Fibroblast of skin of back (primary cell): ENCODE data around the gene COX19.
"Not testable (repeated sequence)": the region's sequence is repeated elsewhere in the genome, so short reads cannot be mapped to it uniquely, and the experiment has no call there.

Source experiments
- DNase-seq: peaks from one replicate; pipeline ENCODE4 v3.0.0-alpha.2; 2013

Gene COX19

GRCh38 chr7:943793-944192 is 31.6 kb downstream of the COX19 start:
- DNase-seq = not testable (repeated sequence)

GRCh38 chr7:940599-941408 is 34.5 kb downstream of the COX19 start:
- DNase-seq = no peak

DNA sequence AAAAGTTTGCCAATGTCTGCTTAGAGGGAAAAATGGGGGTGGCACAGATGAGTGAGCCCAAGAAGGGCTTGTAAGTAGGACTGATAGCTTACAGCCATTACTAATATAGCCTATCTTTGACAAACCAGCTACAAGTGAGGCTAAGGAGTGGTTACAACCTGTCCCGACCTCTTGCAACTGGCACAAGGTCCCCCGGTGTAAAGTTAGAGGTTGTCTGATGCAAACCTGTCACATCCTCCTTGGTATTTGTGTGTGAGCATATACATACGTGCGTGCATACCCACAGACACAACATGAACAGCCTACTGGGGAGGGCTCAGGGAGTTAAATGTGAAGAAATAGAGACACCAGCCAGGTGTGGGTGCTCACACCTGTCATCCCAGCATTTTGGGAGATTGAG is 35.5 kb downstream of the COX19 start:
- DNase-seq = no peak

DNA sequence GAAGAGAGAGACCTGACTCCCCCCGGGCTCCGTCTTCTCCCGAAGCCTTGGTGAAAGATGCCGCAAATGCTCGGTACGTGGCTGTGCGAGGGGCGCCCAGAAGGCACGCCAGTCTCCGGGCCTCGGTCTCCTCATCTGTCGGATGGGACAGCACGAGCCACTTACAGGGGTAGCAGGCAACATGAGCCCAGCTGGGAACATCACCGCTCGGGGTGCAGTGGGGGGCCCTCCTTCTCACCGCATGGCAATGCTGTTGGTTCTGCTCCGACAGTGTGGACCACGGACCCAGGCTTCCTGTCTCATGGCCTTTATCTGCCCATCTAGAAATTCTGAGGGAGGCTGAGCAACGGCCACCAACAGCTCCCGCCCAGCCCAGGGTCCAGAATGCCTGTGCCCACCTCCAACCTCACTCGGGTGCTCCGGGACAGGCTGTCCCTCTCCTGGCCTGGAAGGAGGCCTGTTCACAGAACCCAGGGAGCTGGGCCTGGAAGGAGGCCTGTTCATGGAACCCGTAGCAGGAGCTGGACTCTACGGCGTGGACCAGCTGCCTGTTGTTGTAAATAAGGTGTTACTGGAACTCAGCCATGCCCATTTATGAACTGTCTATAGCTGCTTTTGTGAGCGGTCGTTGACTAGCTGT is 36.7 kb downstream of the COX19 start:
- no peak for DNase-seq

DNA sequence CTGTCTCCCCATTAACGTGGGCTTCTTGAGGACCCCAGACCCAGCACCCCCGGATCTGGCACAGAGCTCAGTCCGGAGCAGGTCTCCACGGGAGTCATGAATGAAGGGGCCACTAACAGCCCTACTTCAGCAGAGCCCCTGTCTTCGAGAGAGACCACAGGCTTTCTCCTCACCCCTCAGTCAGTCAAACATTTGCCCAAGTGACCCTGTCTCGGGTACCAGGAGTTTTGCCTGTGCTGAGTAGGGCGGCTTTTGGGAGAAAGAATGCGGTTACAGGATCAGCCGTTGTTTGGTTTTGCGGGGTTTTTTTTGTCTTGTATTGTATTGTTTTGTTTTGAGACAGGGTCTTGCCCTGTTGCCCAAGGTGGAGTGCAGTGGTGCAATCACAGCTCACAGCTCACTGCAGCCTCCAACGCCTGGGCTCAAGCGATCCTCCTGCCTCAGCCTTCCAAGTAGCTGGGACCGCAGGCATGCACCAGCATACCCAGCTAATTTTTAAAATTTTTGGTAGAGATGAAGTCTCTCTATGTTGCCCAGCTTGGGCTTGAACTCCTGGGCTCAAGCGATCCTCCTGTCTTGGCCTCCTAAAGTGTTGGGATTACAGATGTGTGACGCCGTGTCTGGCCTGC is 37.4 kb downstream of the COX19 start:
- DNase-seq = no peak

DNA sequence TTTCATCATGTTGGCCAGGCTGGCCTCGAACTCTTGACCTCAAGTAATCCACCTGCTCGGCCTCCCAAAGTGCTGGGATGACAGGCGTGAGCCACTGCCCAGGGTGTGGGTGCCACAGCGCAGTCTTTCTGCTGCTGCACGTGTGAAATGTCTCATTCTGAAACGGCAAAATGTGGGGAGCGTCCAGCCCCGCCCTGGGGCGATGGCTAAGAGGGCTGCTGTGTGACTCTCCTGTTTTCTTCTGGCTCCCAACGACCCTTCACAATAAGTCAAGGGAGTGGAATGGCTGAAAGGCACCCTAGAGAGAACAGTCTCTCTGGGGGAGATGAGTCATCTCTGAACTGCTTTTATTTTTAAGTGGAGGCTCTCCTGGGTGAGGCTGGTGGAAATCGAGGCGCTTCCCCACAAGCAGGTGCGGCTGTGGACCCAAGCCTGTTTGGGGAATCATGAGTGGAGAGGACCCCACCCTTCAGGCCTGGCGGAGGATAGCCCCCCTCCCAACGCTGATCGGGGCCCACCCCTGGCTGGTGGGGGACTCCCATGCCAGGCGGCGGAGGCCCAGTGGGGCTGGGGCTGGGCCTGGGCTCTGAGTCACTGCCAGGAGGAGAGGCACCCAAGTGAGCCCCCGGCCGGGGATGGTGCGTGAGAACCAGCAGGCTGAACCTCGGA is 38.8 kb downstream of the COX19 start:
- peak; percentile 46 for DNase-seq

DNA sequence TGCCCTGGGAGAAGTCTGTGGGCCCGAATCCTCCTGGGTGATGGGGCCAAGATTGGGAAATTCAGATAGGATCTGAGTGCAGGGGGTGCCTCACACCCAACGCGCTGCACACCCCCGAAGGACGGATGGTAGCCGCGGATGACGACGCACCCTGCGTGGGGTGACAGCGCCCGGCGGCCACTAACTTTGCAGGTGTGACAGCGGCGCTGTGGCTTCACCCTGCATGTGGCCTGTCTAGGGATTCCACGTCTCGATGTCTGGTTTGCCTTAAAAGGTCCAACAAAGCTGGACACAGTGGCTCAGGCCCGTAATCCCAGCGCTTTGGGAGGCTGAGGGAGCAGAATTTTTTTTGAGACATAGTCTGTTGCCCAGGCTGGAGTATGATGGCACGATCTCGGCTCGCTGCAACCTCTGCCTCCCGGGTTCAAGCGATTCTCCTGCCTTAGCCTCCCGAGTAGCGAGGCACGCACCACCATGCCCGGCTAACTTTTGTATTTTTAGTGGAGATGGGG is 39.4 kb downstream of the COX19 start:
- no peak for DNase-seq

DNA sequence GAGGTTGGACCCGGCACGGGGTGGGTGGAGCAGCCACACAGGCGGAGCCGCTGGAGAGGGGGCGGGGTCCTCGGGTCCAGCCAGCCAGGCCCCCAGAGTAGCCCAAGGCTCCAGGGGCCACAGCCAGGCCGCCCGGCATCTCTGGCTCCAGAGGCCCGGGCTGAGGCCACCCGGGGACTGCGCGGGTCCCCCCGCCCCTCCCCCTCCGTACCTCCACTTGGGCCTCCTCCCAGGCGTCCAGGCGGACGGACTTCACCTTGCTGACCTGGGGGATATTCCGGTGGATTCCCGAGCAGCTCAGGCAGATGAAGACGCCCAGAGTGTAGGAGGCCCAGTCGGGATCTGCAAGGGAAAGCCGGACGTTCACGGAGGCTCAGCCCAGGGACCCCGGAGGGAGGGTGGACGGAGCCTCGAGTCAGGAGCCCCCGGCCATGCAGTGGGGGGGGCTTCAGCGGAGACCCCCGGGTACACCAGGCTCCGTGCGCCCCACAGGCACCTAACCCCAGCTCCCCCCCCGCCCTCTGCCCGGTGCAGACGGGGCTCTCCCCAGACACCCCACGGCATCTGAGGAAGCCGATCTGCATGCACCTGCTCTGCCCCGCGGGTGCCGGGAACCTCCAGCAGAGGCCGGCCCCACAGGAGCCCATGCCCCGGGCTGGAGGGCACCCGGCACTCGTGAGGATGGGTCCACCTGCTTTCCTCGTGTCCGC is 40.0 kb downstream of the COX19 start:
- DNase-seq = no peak

GRCh38 chr7:934469-935163 is 40.7 kb downstream of the COX19 start:
- no peak for DNase-seq

DNA sequence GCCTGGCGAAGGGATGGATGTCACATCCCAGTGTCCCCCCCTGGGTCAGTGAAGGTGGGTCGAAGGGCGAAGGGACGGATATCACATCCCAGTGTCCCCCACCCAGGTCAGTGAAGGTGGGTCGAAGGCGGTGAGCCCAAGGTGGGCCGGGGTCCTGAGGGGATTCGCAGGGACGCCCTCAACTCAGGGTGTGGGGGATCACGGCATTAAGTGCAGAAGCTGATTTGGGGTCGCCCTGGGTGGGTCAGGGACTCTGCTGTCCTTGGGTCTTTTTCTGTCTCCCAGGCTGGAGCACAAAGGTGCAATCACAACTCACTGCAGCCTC is 42.7 kb downstream of the COX19 start:
- no peak for DNase-seq

GRCh38 chr7:931871-932650 is 43.3 kb downstream of the COX19 start:
- no peak for DNase-seq

DNA sequence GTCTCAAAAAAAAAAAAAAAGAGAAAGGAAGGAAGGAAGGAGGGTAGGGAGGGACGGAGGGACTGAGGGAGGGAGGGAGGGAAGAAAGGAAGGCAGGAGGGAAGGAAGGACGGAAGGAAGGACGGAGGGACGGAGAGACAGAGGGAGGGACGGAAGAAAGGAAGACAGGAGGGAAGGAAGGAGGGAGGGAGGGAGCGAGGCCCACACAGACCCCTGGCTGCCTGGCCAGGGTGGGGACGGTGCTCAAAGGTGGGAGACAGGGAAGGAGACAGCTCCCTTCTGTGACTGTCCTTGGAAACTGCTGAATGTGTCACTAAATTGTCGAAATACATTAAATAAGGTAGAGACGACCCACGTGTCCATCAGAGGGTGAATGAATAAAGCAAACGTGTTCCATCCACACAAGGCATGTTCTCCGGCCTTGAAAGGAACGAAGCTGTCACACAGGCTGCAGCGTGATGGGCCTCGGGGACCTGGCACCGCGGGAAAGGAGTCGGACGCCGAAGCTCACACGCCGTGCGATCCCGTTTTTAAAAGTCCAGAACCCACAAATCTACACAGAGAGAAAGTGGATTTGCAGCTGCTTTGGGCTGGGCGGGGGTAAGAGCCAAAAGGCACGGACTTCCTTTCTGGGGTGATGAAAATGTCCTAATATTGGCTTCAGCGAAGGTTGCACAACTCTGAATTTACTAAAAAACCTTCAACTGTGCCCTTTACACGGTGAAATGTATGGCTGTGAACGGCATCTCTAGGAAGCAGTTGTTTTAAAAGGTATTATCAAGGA is 44.2 kb downstream of the COX19 start:
- no peak for DNase-seq

DNA sequence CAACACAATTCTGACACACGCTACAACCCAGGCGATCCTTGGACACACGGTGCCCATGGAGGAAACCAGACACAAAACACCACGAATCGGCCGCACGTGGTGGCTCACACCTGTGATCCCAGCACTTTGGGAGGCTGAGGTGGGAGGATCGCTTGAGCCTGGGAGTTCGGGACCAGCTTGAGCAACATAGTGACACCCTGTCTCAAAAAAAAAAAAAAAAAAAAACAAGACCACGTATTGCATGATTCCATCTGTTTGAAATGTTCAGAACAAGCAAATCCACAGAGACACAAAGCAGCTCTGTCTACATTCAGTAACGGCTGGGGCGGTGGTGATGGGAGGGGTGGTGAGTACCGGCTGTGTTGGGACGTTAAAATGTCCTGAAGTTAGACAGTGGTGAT is 46.0 kb downstream of the COX19 start:
- no peak for DNase-seq

DNA sequence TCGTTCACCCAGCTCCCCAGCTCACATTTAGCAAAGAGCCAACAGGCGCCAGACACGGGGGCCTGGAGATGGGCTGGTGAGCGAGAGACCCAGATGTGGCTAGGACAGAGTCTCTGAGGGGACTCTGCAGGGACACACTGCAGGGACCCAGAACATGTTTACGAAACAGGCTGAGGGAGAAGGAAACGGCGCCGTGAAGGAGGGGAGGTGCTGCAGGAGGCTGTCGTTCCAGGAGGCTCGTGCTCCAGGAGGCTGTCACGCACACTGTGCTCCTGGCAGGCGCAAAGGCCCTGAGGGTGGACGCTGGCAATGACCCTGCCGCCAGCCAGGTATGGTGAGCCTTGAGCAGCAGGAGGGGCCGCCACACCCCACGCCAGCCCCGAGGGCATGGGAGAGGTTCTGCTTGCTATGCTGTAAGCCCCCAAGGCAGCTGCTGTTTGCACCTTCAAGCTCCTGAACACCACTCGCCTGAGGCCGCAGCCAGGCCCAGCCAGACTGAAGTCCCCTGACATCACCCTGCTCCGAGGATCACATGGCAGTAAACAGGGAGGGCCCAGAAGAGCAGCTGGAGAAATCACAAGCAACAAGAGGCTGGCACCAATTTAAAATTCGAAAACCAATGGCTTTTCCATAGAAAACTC is 48.2 kb downstream of the COX19 start:
- no peak for DNase-seq

- no peak for DNase-seq
These were observed 49.0 kb downstream of the COX19 start for GRCh38 chr7:926061-927030.

GRCh38 chr7:925601-926000 is 49.7 kb downstream of the COX19 start:
- no peak for DNase-seq

DNA sequence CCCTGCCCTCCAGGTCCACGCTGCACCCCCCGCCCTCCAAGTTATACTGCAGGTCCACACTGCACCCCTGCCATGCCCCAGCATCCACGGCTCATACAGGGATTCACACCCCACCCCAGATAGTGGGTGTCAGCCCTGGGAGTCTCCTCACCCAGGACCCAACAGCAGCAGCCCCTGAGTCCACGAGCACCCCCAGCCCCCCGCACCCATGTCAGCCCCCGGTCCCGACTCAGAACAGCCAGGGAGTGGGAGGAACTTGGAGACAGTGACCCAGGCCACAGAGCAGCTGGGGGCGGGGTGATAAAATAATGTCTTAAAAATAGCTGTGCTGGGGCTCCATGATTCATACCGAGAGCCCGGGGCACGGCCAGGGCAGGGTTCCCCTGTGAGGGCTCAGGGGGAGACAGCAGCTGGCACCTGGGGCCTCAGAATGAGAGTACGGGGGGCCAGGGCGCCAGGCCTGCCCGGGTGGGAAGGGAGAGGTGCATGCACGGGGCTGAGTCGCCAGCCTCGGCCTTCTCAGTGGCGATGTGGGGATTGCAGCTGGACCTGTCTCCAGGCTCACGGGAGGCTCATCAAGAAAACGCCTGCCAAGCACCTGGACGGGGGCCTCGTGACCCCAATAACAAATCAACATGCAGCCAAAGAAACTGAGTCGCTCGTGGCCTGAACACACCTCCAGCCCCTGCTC is 50.7 kb downstream of the COX19 start:
- DNase-seq = peak; percentile 37

- not testable (repeated sequence) for DNase-seq
These were observed 51.3 kb downstream of the COX19 start for GRCh38 chr7:924042-924441.
